Prostate gland (tissue), 2 donors: ENCODE measurements around the gene RPS6KC1.

Experiments
- CTCF ChIP-seq, 4 experiments: fragments of 200-600 bp in 2 of 4; fragments of 450-650 bp in 2 of 4; sonication (generic) in 2 of 4; IDR thresholded peaks; 1 replicate in 3 of 4; 2 replicates in 1 of 4; pipeline ENCODE4 v1.5.1; 2016 to 2019; ENCODE audit warnings: antibody characterized with exemption in 4 of 4, mild to moderate bottlenecking in 2 of 4, moderate library complexity in 2 of 4
- POLR2A ChIP-seq: fragments of 450-650 bp; IDR thresholded peaks from one replicate; pipeline ENCODE4 v1.6.1; 2016; ENCODE audit warnings: antibody characterized with exemption, mild to moderate bottlenecking

GRCh38 chr1:213176341-213176740, 125.3 kb downstream of the RPS6KC1 start:
- no peak for TF ChIP-seq CTCF (IDR thresholded peaks at IDR 0.05)
- TF ChIP-seq POLR2A, result no peak
